Measurements from ENCODE around the gene SLC35D1. TPM values are rescaled to one million over a fixed set of nuclear protein-coding genes. Genes with fewer than 3 reads are reported as not detected.

Gene SLC35D1
- total and polyA plus RNA-seq, 2 experiments from 2014 or later = 9.1 to 14.9 TPM

GRCh38 chr1:66993076-66993475 lies 60.9 kb downstream of the SLC35D1 start:
- no peaks in the 10 kb centered on the region for H3K79me2 ChIP-seq (ENCODE audit: insufficient read depth)
- H3K4me3 ChIP-seq = no peak overlapping the region
- no peaks in the 10 kb centered on the region for H3K9me2 ChIP-seq (ENCODE audit: insufficient read depth)
- no peak overlapping the region for H2AFZ ChIP-seq
- TF ChIP-seq EZH2 (IDR thresholded peaks at IDR 0.05; ENCODE audit: insufficient read depth, poor library complexity, severe bottlenecking) (no peak), EZH2phosphoT487 (IDR thresholded peaks at IDR 0.05; ENCODE audit: insufficient read depth, low read depth) (no peak)
- in situ Hi-C loops (cut with MboI) = no loop called here
- H3K4me1 ChIP-seq (ENCODE audit: insufficient read depth) = no peaks in the 10 kb centered on the region
- H3K27me3 ChIP-seq (replicated peaks; ENCODE audit: insufficient read depth) = no peaks in the 10 kb centered on the region
- H4K20me1 ChIP-seq (ENCODE audit: insufficient read depth) = no peaks in the 10 kb centered on the region
- no peak overlapping the region for H3K27ac ChIP-seq
- H3K36me3 ChIP-seq (ENCODE audit: low read depth) = peaks cover 8% of the 10 kb centered on the region; the same call in 1 of the 2 replicates
- no peak overlapping the region for H3K9ac ChIP-seq
- H3F3A ChIP-seq (ENCODE audit: insufficient read depth) = peaks cover 29% of the 10 kb centered on the region
- no peak for DNase-seq
- 96 to 97% methylated on average over 3 of the region's 3 CpGs for WGBS, 2 experiments (ENCODE audit: low coverage in 1 of 2, low lambda C conversion rate in 2 of 2, missing lambda C conversion rate in 2 of 2)
- no peaks in the 10 kb centered on the region for H3K9me3 ChIP-seq (ENCODE audit: low read depth)
- H3K4me2 ChIP-seq (ENCODE audit: unreplicated experiment) = no peak overlapping the region

DNA sequence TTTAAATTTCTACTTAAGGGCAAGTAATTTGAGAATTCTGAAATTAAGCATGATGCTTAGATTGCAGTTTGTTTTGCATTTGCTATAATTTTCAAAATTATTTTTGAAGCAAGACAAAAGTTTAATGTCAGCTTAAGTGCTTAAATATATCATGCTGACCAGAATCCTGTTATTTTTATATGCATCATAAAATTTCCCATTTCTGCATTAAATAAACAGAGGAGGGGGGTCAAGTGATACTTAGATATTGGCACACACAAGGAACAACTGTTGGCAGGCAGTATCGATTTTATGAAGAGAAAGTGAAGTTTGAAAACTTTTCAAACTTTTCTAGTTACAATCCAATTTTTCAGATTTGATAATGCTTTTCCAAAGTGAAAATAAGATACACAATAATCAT lies 68.1 kb downstream of the SLC35D1 start:
- in situ Hi-C loops (cut with MboI) = no loop called here
- no peaks in the 10 kb centered on the region for H3K79me2 ChIP-seq (ENCODE audit: insufficient read depth)
- H3K27ac ChIP-seq = no peak overlapping the region
- H3K4me2 ChIP-seq (ENCODE audit: unreplicated experiment) = no peak overlapping the region
- WGBS, 2 experiments (ENCODE audit: low coverage in 1 of 2, low lambda C conversion rate in 2 of 2, missing lambda C conversion rate in 2 of 2) = 7% methylated on average over 1 of the region's 1 CpG
- no peaks in the 10 kb centered on the region for H3K9me3 ChIP-seq (ENCODE audit: low read depth)
- no peak overlapping the region for H3K4me3 ChIP-seq
- H3K9ac ChIP-seq = no peak overlapping the region
- no peaks in the 10 kb centered on the region for H3K9me2 ChIP-seq (ENCODE audit: insufficient read depth)
- DNase-seq = no peak
- peaks cover 42% of the 10 kb centered on the region for H3F3A ChIP-seq (ENCODE audit: insufficient read depth)
- no peak for TF ChIP-seq EZH2 (IDR thresholded peaks at IDR 0.05; ENCODE audit: insufficient read depth, poor library complexity, severe bottlenecking)
- TF ChIP-seq EZH2phosphoT487 (IDR thresholded peaks at IDR 0.05; ENCODE audit: insufficient read depth, low read depth) = no peak
- H4K20me1 ChIP-seq (ENCODE audit: insufficient read depth) = no peaks in the 10 kb centered on the region
- no peak overlapping the region for H2AFZ ChIP-seq
- peaks cover 4% of the 10 kb centered on the region; the same call in 1 of the 2 replicates for H3K4me1 ChIP-seq (ENCODE audit: insufficient read depth)
- peaks cover 63% of the 10 kb centered on the region for H3K36me3 ChIP-seq (ENCODE audit: low read depth)
- no peaks in the 10 kb centered on the region for H3K27me3 ChIP-seq (replicated peaks; ENCODE audit: insufficient read depth)

DNA sequence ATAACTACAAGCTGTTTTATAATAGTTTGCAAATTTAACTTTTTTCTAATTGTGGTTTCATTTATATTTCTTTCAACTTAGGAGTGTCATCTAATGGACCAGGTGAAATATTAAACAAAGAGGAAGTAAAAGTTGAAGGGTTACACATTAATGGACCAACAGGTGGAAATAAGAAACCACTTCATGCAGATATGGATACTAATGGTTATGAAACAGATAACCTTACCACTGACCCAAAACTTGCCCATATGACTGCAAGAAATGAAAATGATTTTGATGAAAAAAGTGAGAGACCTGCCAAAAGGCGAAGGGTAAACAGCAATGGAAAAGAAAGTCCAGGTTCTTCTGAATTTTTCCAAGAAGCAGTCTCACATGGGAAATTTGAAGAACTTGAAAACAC lies 69.5 kb downstream of the SLC35D1 start:
- TF ChIP-seq EZH2phosphoT487 (IDR thresholded peaks at IDR 0.05; ENCODE audit: insufficient read depth, low read depth) (no peak), EZH2 (IDR thresholded peaks at IDR 0.05; ENCODE audit: insufficient read depth, poor library complexity, severe bottlenecking) (no peak)
- Histone ChIP-seq H3K9me2 (ENCODE audit: insufficient read depth) (no peaks in the 10 kb centered on the region), H4K20me1 (ENCODE audit: insufficient read depth) (no peaks in the 10 kb centered on the region), H3K79me2 (ENCODE audit: insufficient read depth) (no peaks in the 10 kb centered on the region), H2AFZ (no peak overlapping the region), H3F3A (ENCODE audit: insufficient read depth) (peaks cover 41% of the 10 kb centered on the region), H3K27ac (no peak overlapping the region), H3K4me3 (no peak overlapping the region), H3K36me3 (ENCODE audit: low read depth) (peaks cover 71% of the 10 kb centered on the region), H3K4me2 (ENCODE audit: unreplicated experiment) (no peak overlapping the region), H3K9ac (no peak overlapping the region), H3K27me3 (replicated peaks; ENCODE audit: insufficient read depth) (no peaks in the 10 kb centered on the region), H3K9me3 (ENCODE audit: low read depth) (no peaks in the 10 kb centered on the region), H3K4me1 (ENCODE audit: insufficient read depth) (peaks cover 10% of the 10 kb centered on the region; the same call in 1 of the 2 replicates)
- WGBS, 2 experiments (ENCODE audit: low coverage in 1 of 2, low lambda C conversion rate in 2 of 2, missing lambda C conversion rate in 2 of 2) = 95 to 100% methylated on average over 1 of the region's 1 CpG
- in situ Hi-C loops (cut with MboI) = no loop called here
- no peak for DNase-seq

GRCh38 chr1:66982561-66983260 lies 71.2 kb downstream of the SLC35D1 start:
- H3F3A ChIP-seq (ENCODE audit: insufficient read depth) = 0 out of 2 replicates have a peak, but pooled peaks cover 27% of the 10 kb centered on the region
- TF ChIP-seq EZH2 (IDR thresholded peaks at IDR 0.05; ENCODE audit: insufficient read depth, poor library complexity, severe bottlenecking) = no peak
- TF ChIP-seq EZH2phosphoT487 (IDR thresholded peaks at IDR 0.05; ENCODE audit: insufficient read depth, low read depth) = no peak
- H3K9me2 ChIP-seq (ENCODE audit: insufficient read depth) = no peaks in the 10 kb centered on the region
- H3K9ac ChIP-seq = no peak overlapping the region
- no peak overlapping the region for H3K4me2 ChIP-seq (ENCODE audit: unreplicated experiment)
- H3K9me3 ChIP-seq (ENCODE audit: low read depth) = no peaks in the 10 kb centered on the region
- 99 to 100% methylated on average over 4 of the region's 4 CpGs for WGBS, 2 experiments (ENCODE audit: low coverage in 1 of 2, low lambda C conversion rate in 2 of 2, missing lambda C conversion rate in 2 of 2)
- H4K20me1 ChIP-seq (ENCODE audit: insufficient read depth) = no peaks in the 10 kb centered on the region
- peaks cover 10% of the 10 kb centered on the region; the same call in 1 of the 2 replicates for H3K4me1 ChIP-seq (ENCODE audit: insufficient read depth)
- DNase-seq = no peak
- no peak overlapping the region for H3K27ac ChIP-seq
- in situ Hi-C loops (cut with MboI) = no loop called here
- peaks cover 79% of the 10 kb centered on the region for H3K36me3 ChIP-seq (ENCODE audit: low read depth)
- H3K27me3 ChIP-seq (replicated peaks; ENCODE audit: insufficient read depth) = no peaks in the 10 kb centered on the region
- no peak overlapping the region for H2AFZ ChIP-seq
- no peak overlapping the region for H3K4me3 ChIP-seq
- no peaks in the 10 kb centered on the region for H3K79me2 ChIP-seq (ENCODE audit: insufficient read depth)
